NCI-H146 treated with DMSO at 0.1 percent for 48 hours (cell line): ENCODE measurements around the gene TMED1.
A peak's percentile ranks its signal among the peaks of the same experiment; 100 is the strongest.
"Not testable (repeated sequence)": the region's sequence is repeated elsewhere in the genome, so short reads cannot be mapped to it uniquely, and the experiment has no call there.

Experiments
- DNase-seq: peaks from one replicate; lab custom pipeline; 2025; ENCODE audit not compliant: unreplicated experiment; lab: John Stamatoyannopoulos, UW

TMED1 gene

DNA sequence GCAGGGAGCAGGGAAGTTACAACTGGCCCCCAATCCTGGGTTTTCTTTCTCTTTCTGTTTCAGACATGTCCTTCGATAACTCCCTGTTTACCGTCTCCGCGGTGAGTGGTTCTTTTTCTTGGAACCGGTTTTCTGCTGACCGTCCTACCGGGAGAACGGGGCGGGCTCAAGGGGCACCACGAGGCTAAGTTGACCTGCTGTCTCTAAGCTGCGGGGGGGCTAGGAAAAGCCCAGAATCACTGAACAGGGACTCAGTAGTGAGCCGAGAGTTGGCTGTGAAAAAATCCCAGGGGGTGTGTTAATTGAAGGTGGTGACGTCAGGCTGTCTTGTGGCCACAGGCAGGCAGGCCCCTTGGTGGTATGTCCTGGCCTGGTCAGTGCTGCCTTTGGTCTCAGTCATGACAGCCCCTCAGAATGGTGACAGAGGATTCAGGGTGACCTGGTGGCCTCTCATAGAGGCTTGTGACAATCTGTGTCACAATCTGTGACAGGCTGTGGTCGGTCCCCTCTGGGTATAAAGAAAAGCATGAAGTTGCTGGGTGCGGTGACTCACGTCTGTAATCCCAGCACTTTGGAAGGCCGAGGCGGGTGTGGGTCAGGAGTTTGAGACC is 27.2 kb upstream of the TMED1 start:
- no peak for DNase-seq

DNA sequence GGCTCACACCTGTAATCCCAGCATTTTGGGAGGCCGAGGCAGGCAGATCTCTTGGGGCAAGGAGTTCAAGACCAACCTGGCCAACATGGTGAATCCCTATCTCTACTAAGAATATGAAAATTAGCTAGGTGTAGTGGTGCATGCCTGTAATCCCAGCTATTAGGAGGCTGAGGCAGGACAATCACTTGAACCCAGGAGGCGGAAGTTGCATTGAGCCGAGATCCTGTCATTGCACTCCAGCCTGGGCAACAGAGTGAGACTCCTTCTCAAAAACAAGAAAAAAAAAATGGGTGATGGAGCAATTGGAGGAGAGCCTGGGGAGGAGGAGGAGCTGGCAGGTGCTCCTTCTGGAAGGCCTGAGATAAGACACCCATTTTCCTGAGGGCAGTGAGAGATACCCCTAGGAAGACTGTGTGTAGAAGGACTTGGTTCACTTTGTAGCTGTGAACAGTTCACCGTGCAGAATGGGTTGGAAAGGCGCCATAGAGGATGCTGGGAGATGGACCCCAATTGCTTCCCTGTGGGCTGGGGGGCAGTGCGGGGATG is 26.6 kb upstream of the TMED1 start:
- DNase-seq: no peak

DNA sequence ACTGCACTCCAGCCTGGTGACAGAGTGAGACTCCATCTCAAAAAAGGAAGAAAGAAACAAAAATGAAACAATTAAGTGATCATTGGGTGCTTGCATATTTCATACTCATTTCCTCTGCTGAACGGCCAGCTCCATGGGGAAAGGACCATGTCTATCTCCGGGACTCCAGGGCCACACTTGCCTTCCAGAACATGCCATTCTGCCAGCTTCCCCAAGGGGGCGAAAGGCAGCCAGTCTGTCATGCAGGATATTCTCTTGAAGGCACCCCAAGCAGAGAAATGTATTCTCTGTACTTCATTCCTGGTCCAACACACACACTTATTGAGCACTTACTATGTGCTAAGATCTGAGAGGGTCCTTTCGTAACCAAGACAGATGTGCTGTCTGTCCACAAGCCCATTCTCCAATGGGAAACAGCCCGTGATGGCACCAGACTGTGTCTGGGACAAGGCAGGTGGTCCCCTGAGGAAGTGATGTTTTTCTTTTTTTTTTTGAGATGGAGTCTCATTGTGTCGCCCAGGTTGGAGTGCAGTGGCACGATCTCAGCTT is 25.2 kb upstream of the TMED1 start:
- no peak for DNase-seq

DNA sequence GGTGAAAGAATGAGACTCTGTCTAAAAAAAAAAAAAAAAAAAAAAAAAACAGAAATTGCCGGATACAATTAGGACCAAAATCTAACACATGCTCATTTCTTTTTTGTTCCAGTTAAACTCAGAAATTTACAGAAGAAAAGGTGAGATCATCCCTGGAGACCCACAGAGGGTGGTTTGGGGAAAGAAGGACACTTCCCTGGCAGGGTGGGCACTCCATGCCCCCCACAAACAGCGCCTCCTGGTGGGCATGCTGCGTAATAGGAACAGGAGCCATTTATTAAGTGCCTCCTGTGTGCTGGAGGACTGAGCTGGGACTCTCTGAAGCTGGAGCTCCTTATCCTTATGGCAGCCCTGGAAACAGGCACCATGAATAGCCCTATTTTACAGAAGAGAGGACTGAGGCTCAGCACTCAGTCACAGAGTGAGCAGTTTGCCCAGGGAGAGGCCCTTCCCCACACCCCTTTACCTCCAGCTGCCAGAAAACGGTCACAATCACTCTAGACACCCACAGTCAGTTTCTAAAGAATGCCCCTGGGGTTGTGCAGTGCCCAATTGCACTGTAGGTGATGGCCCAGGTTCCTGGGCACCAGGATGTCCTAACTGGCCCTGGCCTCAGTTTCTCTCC is 22.3 kb upstream of the TMED1 start:
- no peak for DNase-seq

DNA sequence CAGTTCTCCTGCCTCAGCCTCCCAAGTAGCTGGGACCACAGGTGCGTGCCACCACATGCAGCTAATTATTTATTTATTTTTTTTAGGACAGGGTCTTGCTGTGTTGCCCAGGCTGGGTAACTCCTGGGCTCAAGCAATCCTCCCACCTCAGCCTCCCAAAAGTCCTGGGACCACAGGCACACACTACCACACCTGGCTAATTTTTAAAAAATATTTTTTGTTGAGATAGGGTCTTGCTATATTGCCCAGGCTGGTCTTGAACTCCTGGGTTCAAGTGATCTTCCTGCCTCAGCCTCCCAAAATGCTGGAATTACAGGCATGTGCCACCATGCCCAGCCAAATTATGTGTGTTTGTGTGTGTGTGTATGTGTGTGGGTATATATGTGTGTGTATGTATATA is 20.9 kb upstream of the TMED1 start:
- DNase-seq: not testable (repeated sequence)

DNA sequence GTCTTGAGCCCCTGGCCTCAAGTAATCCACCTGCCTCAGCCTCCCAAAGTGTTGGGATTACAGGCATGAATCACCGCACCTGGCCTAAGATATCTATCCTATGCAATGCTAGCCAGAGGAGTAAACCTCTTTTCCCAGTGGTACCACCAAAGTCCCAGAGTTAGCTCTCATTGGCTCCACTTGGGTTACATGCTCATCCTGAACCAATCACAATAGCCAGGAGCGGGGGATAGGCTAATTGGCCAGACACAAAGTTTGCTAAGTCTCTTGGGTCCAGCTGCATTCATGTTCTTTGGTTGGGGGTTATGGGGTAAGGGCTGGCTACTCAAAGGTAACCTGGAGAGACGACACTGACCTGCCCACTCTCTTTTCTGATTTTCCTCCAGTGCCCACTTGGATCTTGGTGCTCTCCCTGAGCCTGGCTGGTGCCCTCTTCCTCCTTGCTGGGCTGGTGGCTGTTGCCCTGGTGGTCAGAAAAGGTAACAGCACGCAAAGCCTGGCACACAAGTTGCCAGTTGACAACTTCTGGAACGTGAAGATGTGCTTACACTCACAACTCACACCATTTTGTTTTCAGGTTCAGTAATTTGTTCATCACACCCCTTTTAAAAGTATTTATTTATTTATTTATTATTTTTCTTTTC is 20.0 kb upstream of the TMED1 start:
- no peak for DNase-seq

DNA sequence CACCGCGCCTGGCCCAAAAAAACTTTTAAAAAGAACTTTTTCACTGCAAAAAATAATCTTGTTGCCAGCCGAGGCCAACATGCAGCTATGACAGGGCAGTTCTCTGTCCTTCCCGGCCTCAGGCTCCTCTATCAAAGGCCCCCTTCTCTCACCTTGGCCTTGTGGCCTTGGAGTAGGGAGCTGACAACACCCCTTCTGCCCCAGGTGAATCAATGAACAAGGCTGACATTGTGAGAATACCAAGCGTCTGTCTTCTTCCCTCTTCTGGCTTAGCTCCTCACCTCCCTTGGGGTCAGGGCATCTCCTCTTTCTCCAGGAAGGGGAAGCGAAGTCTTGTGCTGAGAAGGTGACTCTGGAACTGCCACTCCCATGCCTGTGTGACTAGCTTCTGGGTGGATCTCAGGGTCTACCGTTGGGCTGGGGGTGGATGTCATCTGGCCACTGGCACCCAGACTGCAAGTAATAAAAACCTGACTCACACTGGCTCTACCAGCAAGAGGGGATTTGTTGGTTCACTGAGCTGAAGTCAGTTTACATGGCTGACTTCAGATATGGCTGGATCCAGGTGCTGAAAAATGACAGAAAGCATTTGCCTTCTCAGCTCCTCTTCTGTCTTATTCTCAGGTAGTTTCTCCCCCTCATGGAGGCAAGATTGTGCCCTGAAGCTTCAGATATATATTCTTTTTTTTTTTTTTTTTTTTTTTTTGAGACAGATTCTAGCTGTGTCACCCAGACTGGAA is 18.5 kb upstream of the TMED1 start:
- no peak for DNase-seq

DNA sequence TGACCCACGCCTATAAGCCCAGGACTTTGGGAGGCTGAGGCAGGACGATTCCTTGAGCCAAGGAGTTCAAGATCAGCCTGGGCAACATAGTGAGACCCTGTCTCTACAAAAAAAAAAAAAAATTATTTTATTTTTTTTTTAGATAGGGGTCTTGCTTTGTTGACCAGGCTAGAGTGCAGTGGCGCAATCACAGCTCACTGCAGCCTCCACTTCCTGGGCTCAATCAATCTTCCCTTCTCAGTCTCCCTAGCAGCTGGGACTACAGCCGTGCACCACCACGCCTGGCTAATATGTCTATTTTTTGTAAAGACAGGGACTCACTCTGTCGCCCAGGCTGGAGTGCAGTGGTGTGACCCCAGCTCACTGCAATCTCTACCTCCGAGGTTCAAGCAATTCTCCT is 16.9 kb upstream of the TMED1 start:
- DNase-seq: no peak

DNA sequence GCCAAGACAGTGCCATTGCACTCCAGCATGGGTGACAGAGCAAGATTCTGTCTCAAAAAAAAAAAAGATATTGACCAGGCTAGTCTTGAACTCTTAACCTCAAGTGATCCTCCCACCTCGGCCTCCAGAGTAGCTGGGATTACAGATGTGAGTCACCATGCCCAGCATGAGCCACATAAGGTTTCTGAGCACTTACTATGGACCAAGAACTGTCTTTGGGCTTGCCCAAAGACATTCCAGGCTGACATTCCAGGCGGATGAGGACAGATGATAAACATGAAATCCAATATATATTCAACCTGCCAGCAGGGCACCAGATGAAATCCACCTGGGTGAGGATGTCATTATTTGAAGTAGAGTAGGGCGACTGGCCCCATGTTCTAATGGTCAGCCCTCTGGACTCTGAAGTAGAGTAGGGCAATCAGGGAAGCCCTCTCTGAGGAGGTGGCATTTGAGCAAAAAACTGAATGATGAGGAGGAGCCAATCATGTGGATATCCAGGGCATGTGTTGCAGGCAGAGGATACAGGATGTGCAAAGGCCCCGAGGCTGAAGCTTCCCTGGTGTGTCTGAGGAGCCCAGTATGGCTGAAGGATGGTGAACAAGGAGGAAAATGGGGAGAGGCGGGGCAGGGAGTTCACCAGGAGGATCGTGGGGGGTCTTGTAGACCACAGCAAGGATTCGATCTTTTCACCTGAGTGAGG is 16.2 kb upstream of the TMED1 start:
- no peak for DNase-seq

DNA sequence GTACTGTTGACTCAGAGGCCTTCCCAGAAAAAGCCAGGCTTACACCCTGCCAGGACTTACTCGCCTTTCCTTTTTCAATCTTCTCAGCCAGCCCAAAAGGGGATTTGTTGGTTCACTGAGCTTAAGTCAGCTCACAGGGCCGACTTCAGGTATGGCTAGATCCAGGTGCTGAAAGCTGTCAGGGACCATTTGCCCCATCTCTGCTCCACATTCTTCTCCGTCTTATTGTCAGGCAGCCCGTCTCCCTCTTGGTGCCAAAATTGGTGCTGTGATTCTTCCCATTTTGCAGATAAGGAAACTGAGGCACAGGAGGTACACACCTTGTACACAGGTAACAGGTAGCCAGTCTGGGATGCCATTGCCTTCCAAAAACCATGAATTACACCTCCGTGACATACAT is 14.6 kb upstream of the TMED1 start:
- no peak for DNase-seq

DNA sequence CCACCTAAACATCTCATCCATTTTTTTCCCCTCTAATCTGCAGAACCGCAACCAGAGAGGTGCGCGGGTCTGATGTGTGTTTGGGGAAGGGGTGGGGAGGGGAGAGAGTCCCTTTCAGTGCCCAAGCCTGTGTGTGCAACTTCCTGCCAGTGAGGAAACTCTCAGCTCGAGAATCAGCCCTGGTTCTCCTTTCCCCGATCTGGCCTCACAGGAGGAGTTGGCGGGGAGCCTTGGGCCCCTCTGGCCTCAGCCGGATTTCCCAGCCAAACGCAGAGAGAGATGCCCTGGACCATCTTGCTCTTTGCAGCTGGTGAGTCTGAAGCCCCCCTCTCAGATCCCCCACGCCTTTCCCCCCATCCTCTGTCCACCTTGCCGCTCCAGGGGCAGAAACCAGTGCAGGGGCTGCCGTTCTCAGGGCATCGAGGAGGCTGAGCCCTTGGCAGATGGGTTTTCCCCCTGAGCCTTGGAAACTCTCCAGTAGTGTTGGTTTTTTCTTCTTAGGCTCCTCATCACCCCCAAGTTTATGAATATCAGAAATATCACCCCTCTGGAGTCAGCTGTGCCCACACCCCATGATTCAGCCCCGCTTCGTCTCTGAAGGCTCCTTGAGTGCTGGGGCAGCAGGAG is 12.3 kb upstream of the TMED1 start, which contains the start of gene C19orf38:
Gene C19orf38 (plus strand): TSS at position 186 of the 627 bp plus-strand sequence. CDS start 94 bp downstream, at position 280.
- DNase-seq: no peak

DNA sequence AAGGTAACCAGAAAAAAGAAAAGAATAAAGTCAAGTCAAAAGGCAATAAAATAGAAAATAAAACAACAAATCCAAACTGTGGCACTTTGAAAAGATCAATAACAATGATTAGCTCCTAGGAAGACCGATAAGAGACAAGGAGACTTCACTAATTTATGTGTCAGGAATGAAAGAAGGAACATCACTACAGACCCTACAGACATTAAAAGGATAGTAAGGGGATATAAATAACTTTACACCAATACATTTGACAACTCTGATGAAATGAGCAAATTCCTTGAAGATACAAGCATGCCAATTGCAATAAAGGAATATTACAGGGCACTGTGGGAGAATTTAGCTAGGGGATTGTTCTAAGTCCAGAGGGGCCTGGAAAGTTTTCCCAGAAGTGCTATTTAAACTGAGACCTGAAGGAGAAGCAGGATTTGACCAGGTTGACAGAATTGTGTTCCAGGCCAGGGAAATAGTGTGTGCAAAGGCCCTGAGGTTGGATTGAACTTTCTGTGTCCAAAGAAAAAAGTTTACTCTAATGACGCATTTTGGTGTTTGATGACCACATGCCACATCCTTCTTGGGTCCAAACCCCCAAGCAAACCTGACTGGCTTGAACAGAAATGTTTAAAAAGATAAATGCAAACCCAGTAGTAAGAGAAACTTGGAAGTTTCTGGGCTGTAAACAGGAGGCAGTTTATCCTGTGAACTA is 10.6 kb upstream of the TMED1 start:
- DNase-seq: no peak

DNA sequence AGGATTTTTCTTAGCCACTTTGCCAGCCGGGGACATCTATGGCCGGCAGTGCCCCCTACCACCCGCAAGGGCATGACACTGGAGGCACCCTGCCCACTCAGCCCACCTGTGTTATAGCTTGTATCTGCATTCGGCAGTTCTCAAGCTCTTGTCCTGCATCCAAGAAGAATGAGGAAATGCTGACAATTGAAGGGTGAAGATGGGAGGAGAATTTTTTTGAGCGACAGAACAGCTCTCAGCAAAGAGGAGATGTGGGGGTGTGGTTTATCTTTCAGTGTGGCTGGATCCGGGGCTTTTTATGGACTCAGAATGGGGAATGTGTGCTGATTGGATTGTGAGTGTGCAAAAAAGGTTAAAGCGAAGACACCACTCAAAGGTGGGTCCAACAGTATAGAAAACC is 6.8 kb upstream of the TMED1 start:
- DNase-seq: no peak

DNA sequence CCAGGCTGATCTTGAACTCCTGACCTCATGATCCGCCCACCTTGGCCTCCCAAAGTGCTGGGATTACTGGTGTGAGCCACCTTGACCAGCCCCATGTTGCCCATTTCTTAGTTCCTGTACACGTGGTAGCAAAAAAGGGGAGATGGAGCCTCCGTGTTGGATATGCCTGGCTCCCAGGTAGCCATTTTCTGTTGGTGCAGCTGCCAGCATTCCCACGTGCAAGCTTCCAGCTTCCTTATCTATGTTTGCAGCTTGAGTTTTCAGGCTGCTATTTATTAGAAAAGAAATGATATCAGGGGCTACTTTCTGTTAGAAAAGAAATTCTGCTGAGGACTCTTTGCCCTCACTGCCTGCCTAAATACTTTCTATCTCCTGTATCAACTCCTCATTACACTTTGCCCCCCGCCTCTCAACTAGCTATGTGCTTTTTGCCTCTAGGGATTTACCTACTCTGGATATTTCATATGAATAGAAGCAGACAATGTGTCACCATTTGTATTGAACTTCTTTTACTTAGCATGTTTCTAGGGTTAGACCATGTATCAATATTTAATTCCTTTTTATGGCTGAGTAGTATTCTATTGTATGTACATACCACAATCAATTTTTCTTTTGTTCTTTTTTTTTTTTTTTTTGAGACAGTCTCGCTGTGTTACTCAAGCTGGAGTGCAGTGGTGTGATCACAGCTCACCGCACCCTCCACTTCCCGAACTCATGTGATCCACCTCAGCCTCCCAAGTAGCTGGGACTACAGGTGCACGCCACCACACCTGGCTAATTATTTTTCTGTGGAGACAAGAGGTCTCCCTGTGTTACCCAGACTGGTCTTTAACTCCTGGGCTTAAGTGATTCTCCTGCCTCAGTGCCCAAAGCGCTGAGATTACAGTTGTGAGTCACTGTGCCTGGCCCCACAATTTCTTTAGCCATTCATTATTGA is 3.4 kb upstream of the TMED1 start:
- no peak for DNase-seq

DNA sequence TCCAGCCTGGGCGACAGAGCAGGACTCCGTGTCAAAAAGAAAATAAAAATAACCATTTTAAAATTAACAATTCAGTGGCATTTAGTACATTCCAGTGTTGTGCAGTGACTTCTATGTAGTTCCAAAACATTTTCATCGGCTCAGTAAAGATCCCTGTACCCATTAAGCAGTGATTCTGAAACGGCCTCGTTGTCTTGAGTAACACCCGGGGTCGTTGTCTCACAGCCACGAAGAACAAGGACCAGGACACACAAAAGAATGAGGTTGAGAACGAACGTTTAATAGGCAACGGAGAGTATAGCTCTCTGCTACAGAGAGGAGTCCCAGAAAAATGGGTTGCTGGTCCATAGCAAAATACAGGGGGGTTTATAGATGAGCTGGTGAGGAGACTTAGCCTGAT is 2.4 kb upstream of the TMED1 start:
- no peak for DNase-seq

DNA sequence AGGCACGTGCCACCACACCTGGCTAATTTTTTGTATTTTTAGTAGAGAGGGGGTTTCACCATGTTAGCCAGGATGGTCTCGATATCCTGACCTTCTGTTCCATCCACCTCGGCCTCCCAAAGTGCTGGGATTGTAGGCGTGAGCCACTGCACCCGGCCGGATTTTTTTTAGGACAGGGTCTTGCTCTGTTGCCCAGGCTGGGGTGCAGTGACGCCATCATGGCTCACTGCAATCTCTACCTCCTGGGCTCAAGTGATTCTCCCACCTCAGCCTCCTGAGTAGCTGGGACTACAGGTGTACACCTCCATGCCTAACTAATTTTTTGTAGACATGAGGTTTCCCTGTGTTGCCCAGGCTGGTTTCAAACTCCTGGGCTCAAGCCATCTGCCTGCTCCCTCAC is 1.6 kb upstream of the TMED1 start:
- DNase-seq: not testable (repeated sequence)

DNA sequence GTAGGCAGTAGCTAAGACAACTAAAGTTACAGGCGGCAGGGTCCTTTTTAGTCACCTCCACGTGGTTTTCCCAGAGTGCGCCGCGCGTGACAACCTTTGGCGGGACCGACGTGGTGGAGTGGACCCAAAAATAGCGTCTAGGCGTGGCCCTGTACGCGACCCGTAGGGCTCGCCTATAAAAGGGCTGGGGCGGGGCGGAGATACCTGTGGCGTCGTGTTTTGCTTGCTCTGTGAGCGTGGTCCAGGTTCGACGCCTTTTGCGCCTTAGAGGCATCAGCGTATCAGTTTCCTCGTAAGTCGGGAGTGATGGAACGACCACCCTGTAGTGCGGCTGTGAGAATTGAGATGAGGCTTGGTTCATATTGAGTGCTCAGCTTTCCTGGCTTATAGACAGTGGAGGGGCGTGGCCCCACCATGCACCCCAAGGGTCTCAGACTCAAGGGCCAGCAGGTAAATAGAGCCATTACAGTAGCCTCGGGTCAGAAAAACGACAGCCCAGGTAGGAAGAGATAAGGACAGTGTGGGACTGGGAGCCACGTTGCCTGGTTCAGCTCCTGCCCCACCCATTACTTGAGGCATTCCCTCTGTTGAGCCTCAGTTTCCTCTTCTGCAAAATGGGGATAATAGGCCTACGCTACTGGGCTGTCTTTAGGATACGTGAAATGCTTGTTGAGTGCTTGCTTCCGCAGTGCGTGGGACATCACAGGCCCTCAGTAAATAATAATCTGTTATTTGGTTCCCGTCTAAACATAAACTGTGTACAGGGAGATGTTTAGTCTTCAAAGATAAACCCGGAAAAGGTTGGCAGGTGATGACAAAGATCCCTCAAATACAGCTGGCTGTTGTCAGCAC is 693 bp upstream of the TMED1 start:
- peak; percentile 90 for DNase-seq
